H9 (cell line): ENCODE measurements around the gene KIAA1210. TPM values are rescaled to one million over a fixed set of nuclear protein-coding genes. Genes with fewer than 3 reads are reported as not detected.

Experiments
- DNase-seq: peaks from one replicate; pipeline ENCODE4 v3.0.0-alpha.2; 2017
- H2AFZ ChIP-seq: one replicate; pipeline ENCODE4 v1.6.1; 2013; ENCODE audit warnings: mild to moderate bottlenecking, low read length, control low read depth, moderate library complexity
- H2AK5ac ChIP-seq: 2 replicates; pipeline ENCODE4 v1.6.1; 2013; ENCODE audit warnings: low read length, control low read depth, mixed read lengths; ENCODE audit not compliant: insufficient read length
- H2BK120ac ChIP-seq: one replicate; pipeline ENCODE4 v1.6.1; 2013; ENCODE audit warnings: low read depth, mild to moderate bottlenecking, low read length, control low read depth, inconsistent platforms; ENCODE audit not compliant: poor library complexity, severe bottlenecking
- H2BK12ac ChIP-seq: 2 replicates; pipeline ENCODE4 v1.6.1; 2013; ENCODE audit warnings: low read length, control low read depth, mixed read lengths, low read depth; ENCODE audit not compliant: insufficient read length
- H2BK15ac ChIP-seq: 2 replicates; pipeline ENCODE4 v1.6.1; 2013; ENCODE audit warnings: low read depth, low read length, control low read depth
- H2BK20ac ChIP-seq: one replicate; pipeline ENCODE4 v1.6.1; 2013; ENCODE audit warnings: low read depth, mild to moderate bottlenecking, low read length, control low read depth, inconsistent platforms; ENCODE audit not compliant: poor library complexity, severe bottlenecking
- H2BK5ac ChIP-seq: 2 replicates; pipeline ENCODE4 v1.6.1; 2013; ENCODE audit warnings: low read length, control low read depth, mixed read lengths; ENCODE audit not compliant: insufficient read length
- H3K14ac ChIP-seq: 2 replicates; pipeline ENCODE4 v1.6.1; 2013; ENCODE audit warnings: low read length, control low read depth; ENCODE audit not compliant: insufficient read depth
- H3K18ac ChIP-seq: 2 replicates; pipeline ENCODE4 v1.6.1; 2013; ENCODE audit warnings: low read depth, mild to moderate bottlenecking, mixed read lengths, low read length, control low read depth; ENCODE audit not compliant: insufficient read length
- H3K23ac ChIP-seq: 2 replicates; pipeline ENCODE4 v1.6.1; 2013; ENCODE audit warnings: low read length, control low read depth, mixed read lengths, low read depth; ENCODE audit not compliant: insufficient read length
- H3K23me2 ChIP-seq: 2 replicates; pipeline ENCODE4 v1.6.1; 2013; ENCODE audit warnings: low read depth, mild to moderate bottlenecking, mixed read lengths, low read length, control low read depth; ENCODE audit not compliant: insufficient read length, poor library complexity, severe bottlenecking
- H3K27ac ChIP-seq: 2 replicates; pipeline ENCODE4 v1.5.1; 2013; ENCODE audit warnings: low read length, control low read depth, mixed read lengths, low read depth; ENCODE audit not compliant: insufficient read length
- H3K27me3 ChIP-seq: 2 replicates; pipeline ENCODE4 v1.6.1; 2013; ENCODE audit warnings: low read length, control low read depth, inconsistent platforms; ENCODE audit not compliant: insufficient read depth
- H3K4ac ChIP-seq: 2 replicates; pipeline ENCODE4 v1.6.1; 2013; ENCODE audit warnings: low read depth, mild to moderate bottlenecking, control low read depth, inconsistent platforms, low read length, moderate library complexity
- H3K4me1 ChIP-seq: 2 replicates; pipeline ENCODE4 v1.6.1; 2013; ENCODE audit warnings: low read length, control low read depth, inconsistent platforms; ENCODE audit not compliant: insufficient read depth
- H3K4me2 ChIP-seq: 2 replicates; pipeline ENCODE4 v1.6.1; 2013; ENCODE audit warnings: low read length, control low read depth, mixed read lengths; ENCODE audit not compliant: insufficient read length, insufficient read depth
- H3K56ac ChIP-seq: 2 replicates; pipeline ENCODE4 v1.6.1; 2013; ENCODE audit warnings: low read depth, mild to moderate bottlenecking, mixed read lengths, low read length, control low read depth; ENCODE audit not compliant: insufficient read length
- H3K79me1 ChIP-seq: 2 replicates; pipeline ENCODE4 v1.6.1; 2013; ENCODE audit warnings: low read depth, mild to moderate bottlenecking, moderate library complexity, low read length, control low read depth, inconsistent platforms; ENCODE audit not compliant: insufficient read depth, poor library complexity, severe bottlenecking
- H3K79me2 ChIP-seq: 2 replicates; pipeline ENCODE4 v1.6.1; 2013; ENCODE audit warnings: low read length, control low read depth, inconsistent platforms; ENCODE audit not compliant: insufficient read depth
- H3K9ac ChIP-seq: 2 replicates; pipeline ENCODE4 v1.6.1; 2013; ENCODE audit warnings: low read length, control low read depth, mixed read lengths; ENCODE audit not compliant: insufficient read length; ENCODE audit errors: extremely low read depth
- H3K9me3 ChIP-seq: one replicate; pipeline ENCODE4 v1.6.1; 2013; ENCODE audit warnings: low read depth, low read length, inconsistent platforms; ENCODE audit not compliant: control insufficient read depth
- H3T11ph ChIP-seq: one replicate; pipeline ENCODE4 v1.6.1; 2013; ENCODE audit warnings: mild to moderate bottlenecking, low read length, control low read depth, inconsistent platforms
- H4K20me1 ChIP-seq: one replicate; pipeline ENCODE4 v1.6.1; 2013; ENCODE audit not compliant: control insufficient read depth, insufficient read length, insufficient read depth
- H4K5ac ChIP-seq: 2 replicates; pipeline ENCODE4 v1.6.1; 2013; ENCODE audit warnings: low read depth, mild to moderate bottlenecking, mixed read lengths, low read length, control low read depth; ENCODE audit not compliant: insufficient read length
- H4K8ac ChIP-seq: replicated peaks from 2 replicates; pipeline ENCODE4 v1.6.1; 2013; ENCODE audit warnings: low read length, control low read depth, mixed read lengths, low read depth; ENCODE audit not compliant: insufficient read length
- H4K91ac ChIP-seq: 2 replicates; pipeline ENCODE4 v1.6.1; 2013; ENCODE audit warnings: low read depth, mild to moderate bottlenecking, moderate library complexity, mixed read lengths, low read length, control low read depth; ENCODE audit not compliant: insufficient read length
- H3K27ac Mint-ChIP-seq, 3 experiments: 2 replicates in 2 of 3; 3 replicates in 1 of 3; pipeline ENCODE4 v1.8.0; 2020 to 2021; ENCODE audit warnings: mixed read lengths in 3 of 3, mild to moderate bottlenecking in 1 of 3, moderate library complexity in 1 of 3
- H3K27me3 Mint-ChIP-seq: 2 replicates; pipeline ENCODE4 v1.8.0; 2021; ENCODE audit warnings: low read depth, mild to moderate bottlenecking, moderate library complexity, mixed read lengths
- H3K36me3 Mint-ChIP-seq, 3 experiments: 2 replicates in 2 of 3; 3 replicates in 1 of 3; pipeline ENCODE4 v1.8.0; 2020 to 2021; ENCODE audit warnings: low read depth in 3 of 3, mixed read lengths in 3 of 3; ENCODE audit not compliant: insufficient read depth in 1 of 3
- H3K4me1 Mint-ChIP-seq, 2 experiments: 2 replicates each; pipeline ENCODE4 v1.8.0; 2020; ENCODE audit warnings: mixed read lengths in 2 of 2
- H3K4me3 Mint-ChIP-seq, 2 experiments: 2 replicates in 1 of 2; 3 replicates in 1 of 2; pipeline ENCODE4 v1.8.0; 2020 to 2021; ENCODE audit warnings: mild to moderate bottlenecking in 2 of 2, mixed read lengths in 2 of 2, moderate library complexity in 1 of 2
- H3K9me3 Mint-ChIP-seq, 2 experiments: 2 replicates in 1 of 2; 3 replicates in 1 of 2; pipeline ENCODE4 v1.8.0; 2020; ENCODE audit warnings: mild to moderate bottlenecking in 2 of 2, mixed read lengths in 2 of 2, moderate library complexity in 1 of 2
- WGBS: extraction: QIAGEN DNeasy Blood & Tissue Kit; methylation state at CpG from one replicate; pipeline ENCODE4 v1.1.7; 2013; ENCODE audit warnings: missing lambda C conversion rate, low lambda C conversion rate, mixed read lengths; ENCODE audit not compliant: insufficient read length; ENCODE audit errors: extremely low coverage; 5-methylcytosine and 5-hydroxymethylcytosine counted together
- total RNA-seq: library from RNA; stranded (reverse); gene quantifications from 2 replicates; pipeline ENCODE4 v1.2.1, GENCODE V29; 2021
- TF ChIP-seq, protein P1 (sequence below): fragments of 200-600 bp; sonication (generic); conservative IDR thresholded peaks from 3 replicates; pipeline ENCODE4 v1.8.0; 2021; ENCODE audit warnings: antibody characterized with exemption, mild to moderate bottlenecking

The KIAA1210 gene
- total RNA-seq, 1 experiment from 2014 or later = not detected

DNA sequence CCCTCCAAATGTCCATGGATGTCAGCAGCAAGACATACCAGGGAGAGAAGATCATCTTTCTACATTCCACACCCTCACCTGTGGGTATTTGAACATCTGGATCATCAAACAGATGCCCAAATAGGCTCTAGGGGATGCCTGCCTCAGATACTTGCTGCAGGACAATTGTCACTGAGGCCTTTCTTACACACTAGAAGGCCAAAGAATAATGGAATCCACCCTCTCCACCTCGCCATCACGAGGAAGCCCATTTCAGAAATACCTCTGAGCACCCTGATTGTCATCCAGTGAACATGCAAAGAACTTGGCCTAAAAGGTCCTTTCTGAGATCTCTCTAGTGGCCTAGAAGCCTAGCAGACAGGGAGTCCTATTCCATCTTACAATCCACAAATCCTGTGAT is 6.9 kb upstream of the KIAA1210 start:
- peaks cover 70 to 80% of the 10 kb centered on the region in 2 experiments for H3K9me3 Mint-ChIP-seq
- no peak overlapping the region for H3K4me2 ChIP-seq

More for the DNA sequence above, 6.9 kb upstream of the KIAA1210 start:
- no peak overlapping the region for H4K91ac ChIP-seq
- no peak for DNase-seq
- H2BK15ac ChIP-seq = no peak overlapping the region
- H3K4me1 ChIP-seq = no peaks in the 10 kb centered on the region
- H4K20me1 ChIP-seq = no peaks in the 10 kb centered on the region
- H3K23ac ChIP-seq = no peak overlapping the region
- H3K9ac ChIP-seq = no peak overlapping the region
- H2BK12ac ChIP-seq = no peak overlapping the region
- no CpG with 5 or more reads among the region's 2 CpGs for WGBS
- no peak overlapping the region for H3K4me3 Mint-ChIP-seq
- no peak overlapping the region for H3K27ac ChIP-seq
- no peak overlapping the region for H4K8ac ChIP-seq
- H3T11ph ChIP-seq = no peak overlapping the region
- H3K79me2 ChIP-seq = no peaks in the 10 kb centered on the region
- H2AK5ac ChIP-seq = no peak overlapping the region
- H3K14ac ChIP-seq = no peak overlapping the region
- no peak overlapping the region for H2BK120ac ChIP-seq
- peaks cover 2% of the 10 kb centered on the region; the same call in 1 of the 2 replicates for H3K27me3 Mint-ChIP-seq
- TF ChIP-seq, protein P1, sequence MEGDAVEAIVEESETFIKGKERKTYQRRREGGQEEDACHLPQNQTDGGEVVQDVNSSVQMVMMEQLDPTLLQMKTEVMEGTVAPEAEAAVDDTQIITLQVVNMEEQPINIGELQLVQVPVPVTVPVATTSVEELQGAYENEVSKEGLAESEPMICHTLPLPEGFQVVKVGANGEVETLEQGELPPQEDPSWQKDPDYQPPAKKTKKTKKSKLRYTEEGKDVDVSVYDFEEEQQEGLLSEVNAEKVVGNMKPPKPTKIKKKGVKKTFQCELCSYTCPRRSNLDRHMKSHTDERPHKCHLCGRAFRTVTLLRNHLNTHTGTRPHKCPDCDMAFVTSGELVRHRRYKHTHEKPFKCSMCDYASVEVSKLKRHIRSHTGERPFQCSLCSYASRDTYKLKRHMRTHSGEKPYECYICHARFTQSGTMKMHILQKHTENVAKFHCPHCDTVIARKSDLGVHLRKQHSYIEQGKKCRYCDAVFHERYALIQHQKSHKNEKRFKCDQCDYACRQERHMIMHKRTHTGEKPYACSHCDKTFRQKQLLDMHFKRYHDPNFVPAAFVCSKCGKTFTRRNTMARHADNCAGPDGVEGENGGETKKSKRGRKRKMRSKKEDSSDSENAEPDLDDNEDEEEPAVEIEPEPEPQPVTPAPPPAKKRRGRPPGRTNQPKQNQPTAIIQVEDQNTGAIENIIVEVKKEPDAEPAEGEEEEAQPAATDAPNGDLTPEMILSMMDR = no peak
- H3K27me3 ChIP-seq = no peaks in the 10 kb centered on the region
- no peak overlapping the region for H3K4ac ChIP-seq
- H3K27ac Mint-ChIP-seq = no peak overlapping the region
- H3K56ac ChIP-seq = no peak overlapping the region
- no peaks in the 10 kb centered on the region for H3K4me1 Mint-ChIP-seq
- no peak overlapping the region for H3K18ac ChIP-seq
- H3K79me1 ChIP-seq = no peaks in the 10 kb centered on the region
- H3K9me3 ChIP-seq = peaks cover 42% of the 10 kb centered on the region
- no peak overlapping the region for H2BK20ac ChIP-seq
- no peak overlapping the region for H2BK5ac ChIP-seq
- H2AFZ ChIP-seq = no peak overlapping the region
- H3K36me3 Mint-ChIP-seq = peaks cover 0 to 6% (median 0%) of the 10 kb centered on the region in 3 experiments; a peak in 3 of 7 replicates
- H3K23me2 ChIP-seq = no peaks in the 10 kb centered on the region
- H4K5ac ChIP-seq = no peak overlapping the region
